Muscle layer of duodenum (tissue), 2 donors: Measurements from ENCODE around the gene KATNAL2.
A peak's percentile ranks its signal among the peaks of the same experiment; 100 is the strongest.

Experiments
- H3K27ac ChIP-seq: one replicate; pipeline ENCODE4 v1.7.0; 2013; ENCODE audit warnings: mild to moderate bottlenecking, low read length
- H3K27me3 ChIP-seq: one replicate; pipeline ENCODE4 v1.7.0; 2013; ENCODE audit warnings: low read depth, mild to moderate bottlenecking, control low read depth, low read length
- H3K36me3 ChIP-seq, 2 donors: one replicate each; pipeline ENCODE4 v1.7.0; 2013; ENCODE audit warnings: low read length in 2 of 2, control low read depth in 1 of 2, mild to moderate bottlenecking in 1 of 2; ENCODE audit not compliant: insufficient read depth in 2 of 2, control insufficient read depth in 1 of 2
- H3K4me1 ChIP-seq, 2 donors: one replicate each; pipeline ENCODE4 v1.7.0; 2013; ENCODE audit warnings: low read length in 2 of 2, mild to moderate bottlenecking in 2 of 2, control low read depth in 1 of 2, moderate library complexity in 1 of 2; ENCODE audit not compliant: insufficient read depth in 2 of 2, control insufficient read depth in 1 of 2
- H3K4me3 ChIP-seq, 2 donors: one replicate each; pipeline ENCODE4 v1.7.0; 2013; ENCODE audit warnings: low read length in 2 of 2, low read depth in 1 of 2, mild to moderate bottlenecking in 1 of 2
- H3K9me3 ChIP-seq, 2 donors: one replicate each; pipeline ENCODE4 v1.7.0; 2013; ENCODE audit warnings: low read length in 2 of 2, control low read depth in 1 of 2, mild to moderate bottlenecking in 1 of 2; ENCODE audit not compliant: control insufficient read depth in 1 of 2
- donor health status: healthy.

KATNAL2 gene

DNA sequence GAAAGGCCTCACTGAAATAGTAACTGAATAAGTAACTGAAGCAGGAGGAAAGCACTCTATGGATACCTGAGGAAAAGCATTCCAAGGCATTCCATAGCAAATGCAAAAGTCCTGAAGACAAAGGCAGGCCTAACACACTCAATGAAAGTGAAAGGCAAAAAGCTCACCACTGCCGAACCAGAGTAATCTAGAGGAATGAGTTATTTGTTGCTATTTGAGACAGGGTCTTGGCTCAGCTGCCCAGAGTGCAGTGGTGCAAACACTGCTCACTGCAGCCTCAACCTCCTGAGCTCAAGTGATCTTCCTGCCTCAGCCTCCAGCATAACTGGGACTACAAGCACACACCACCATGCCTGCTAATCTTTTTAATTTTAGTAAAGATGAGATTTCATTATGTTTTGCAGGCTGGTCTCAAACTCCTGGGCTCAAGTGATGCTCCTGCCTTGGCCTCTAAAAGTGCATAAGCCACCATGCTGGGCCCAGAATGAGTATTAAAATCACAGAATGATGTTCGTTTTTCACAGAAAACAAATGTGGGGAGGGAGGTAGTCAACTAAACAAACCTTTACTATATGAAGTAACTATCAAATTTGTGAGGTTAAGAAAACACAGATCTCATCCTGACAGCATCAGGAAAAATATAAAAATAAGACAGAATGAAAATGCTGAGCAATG lies 18.0 kb upstream of the KATNAL2 start:
- H3K4me1 ChIP-seq, result no peaks in the 10 kb centered on the region
- H3K9me3 ChIP-seq, result no peaks in the 10 kb centered on the region
- no peaks in the 10 kb centered on the region for H3K36me3 ChIP-seq
- no peaks in the 10 kb centered on the region for H3K27me3 ChIP-seq
- no peak overlapping the region for H3K27ac ChIP-seq
- no peak overlapping the region for H3K4me3 ChIP-seq

DNA sequence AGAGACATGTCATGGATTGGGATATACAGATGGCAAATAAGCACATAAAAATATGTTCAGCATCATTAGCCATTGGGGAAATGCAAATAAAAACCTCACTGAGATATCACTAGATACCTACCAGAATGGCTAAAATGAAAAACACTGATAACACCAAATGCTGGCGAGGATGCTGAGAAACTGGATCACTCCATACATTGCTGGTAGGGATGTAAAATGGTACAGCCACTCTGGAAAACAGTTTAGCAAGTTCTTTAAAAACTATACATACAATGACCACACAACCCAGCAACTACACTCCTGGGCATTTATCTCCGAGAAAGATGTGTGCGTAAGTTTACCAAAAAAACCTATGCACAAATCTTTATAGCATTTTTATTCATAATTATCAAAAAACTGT lies 14.0 kb upstream of the KATNAL2 start:
- H3K27me3 ChIP-seq, result no peaks in the 10 kb centered on the region
- no peaks in the 10 kb centered on the region for H3K4me1 ChIP-seq
- no peak overlapping the region for H3K4me3 ChIP-seq
- no peak overlapping the region for H3K27ac ChIP-seq
- H3K9me3 ChIP-seq, result peaks cover 0 to 2% of the 10 kb centered on the region in 2 donors
- no peaks in the 10 kb centered on the region for H3K36me3 ChIP-seq

DNA sequence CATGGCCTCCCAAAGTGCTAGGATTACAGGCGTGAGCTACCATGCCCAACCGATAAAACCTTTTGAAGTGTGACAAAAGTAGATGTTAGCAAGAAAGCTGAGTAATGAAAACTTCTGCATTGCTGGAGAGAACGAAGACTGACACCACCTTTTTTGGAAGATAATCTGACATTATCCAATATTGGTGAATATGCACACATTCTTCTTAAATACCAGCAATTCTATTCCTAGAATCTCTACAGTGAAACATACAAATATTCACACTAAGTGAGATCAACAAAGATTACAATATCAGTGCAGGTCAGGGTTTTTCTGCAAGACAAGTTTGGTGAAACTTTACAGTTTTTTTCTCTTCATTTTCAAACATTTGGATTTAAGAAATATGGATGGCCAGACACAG lies 7.9 kb upstream of the KATNAL2 start:
- peaks cover 0 to 2% of the 10 kb centered on the region in 2 donors for H3K9me3 ChIP-seq
- H3K36me3 ChIP-seq, result no peaks in the 10 kb centered on the region
- H3K4me1 ChIP-seq, result peaks cover 0 to 5% of the 10 kb centered on the region in 2 donors
- no peaks in the 10 kb centered on the region for H3K27me3 ChIP-seq
- no peak overlapping the region for H3K4me3 ChIP-seq
- no peak overlapping the region for H3K27ac ChIP-seq

DNA sequence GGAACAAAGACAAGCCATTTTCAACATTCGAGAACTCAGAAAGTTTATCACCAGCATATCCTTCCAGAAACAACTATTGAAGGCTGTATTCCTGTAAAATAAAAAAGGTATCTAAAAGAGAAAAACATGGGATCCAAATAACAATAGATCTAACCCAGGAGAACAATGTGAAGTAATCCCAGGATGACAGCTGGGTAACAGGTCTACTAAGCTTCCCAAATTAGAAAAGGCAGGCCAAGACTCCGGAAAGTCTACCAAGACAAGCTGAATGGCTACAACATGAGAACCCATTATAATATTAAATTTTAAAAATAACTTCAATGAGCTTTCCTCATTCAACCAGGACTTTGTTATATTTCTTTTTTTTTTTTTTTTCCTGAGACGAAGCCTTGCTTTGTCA lies 6.5 kb upstream of the KATNAL2 start:
- Histone ChIP-seq H3K36me3 (no peaks in the 10 kb centered on the region), H3K27me3 (no peaks in the 10 kb centered on the region), H3K27ac (no peak overlapping the region), H3K4me3 (no peak overlapping the region), H3K4me1 (peaks cover 0 to 15% of the 10 kb centered on the region in 2 donors), H3K9me3 (peaks cover 0 to 2% of the 10 kb centered on the region in 2 donors)

DNA sequence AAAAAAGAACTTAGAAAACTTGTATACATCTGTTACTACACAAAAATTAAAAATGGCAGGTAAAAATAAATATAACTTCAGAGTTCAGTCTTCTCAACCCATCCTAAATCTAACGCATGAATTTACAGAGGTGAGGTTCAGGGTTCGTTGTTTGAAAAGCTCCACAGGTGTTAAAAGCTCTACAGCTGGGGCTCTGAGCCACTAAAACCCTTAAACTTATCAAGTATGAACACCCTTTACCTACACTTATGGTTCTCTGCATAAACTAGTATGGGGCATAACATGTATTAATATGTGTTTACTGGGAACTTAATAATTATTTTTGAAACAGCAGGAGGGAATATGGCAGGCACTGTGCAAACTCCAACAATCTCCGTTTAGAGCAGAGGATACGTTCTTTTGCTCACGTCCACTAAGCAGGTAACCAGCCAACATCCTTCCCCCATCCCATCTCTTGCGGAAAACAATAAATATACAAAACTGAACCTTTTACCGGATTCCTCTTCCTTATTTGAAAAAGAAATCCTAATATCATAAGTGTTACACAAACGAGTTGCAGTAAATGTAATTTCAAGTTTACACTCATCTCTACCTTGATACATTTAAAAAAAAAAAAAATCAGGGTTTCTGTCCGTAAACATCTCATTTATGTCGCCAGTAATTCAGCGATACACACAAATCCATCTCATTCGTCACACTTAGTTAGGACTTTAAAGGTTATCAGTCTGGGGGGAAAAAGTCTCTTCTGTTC lies 1.4 kb upstream of the KATNAL2 start:
- Histone ChIP-seq H3K27ac (peak overlapping the region; percentile 67), H3K4me1 (peaks cover 0 to 20% of the 10 kb centered on the region in 2 donors)

DNA sequence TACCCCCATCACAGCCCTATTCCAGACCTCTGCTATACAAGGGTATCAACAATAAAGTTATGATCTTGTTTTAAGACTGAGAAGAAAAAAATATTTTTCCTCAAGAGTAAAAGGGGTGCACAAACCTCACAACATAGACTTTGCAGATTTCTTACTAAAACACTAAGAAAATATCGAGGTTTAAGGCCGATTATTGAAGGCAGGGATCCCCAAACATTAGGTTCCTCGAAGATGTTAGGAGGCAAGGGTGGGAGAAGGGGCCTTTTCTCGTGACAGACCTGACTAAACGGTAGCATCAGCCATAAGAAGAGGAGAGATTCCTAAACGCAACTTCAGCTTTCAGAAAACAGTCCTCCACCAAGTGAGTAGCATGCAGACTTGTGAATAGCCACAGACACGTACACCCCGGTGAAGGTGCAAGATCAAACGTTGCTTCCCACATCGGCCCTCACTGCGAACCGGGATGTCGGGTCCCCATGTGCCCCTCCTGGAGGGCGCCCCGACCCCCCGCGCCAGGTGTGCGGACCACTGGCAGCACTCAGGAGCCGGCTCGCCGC lies 773 bp upstream of the KATNAL2 start:
- H3K9me3 ChIP-seq, result no peaks in the 10 kb centered on the region
- no peaks in the 10 kb centered on the region for H3K36me3 ChIP-seq
- H3K4me3 ChIP-seq, result peak overlapping the region; percentile 72 to 94
- peak overlapping the region; percentile 67 for H3K27ac ChIP-seq
- H3K27me3 ChIP-seq, result no peaks in the 10 kb centered on the region
- peaks cover 0 to 20% of the 10 kb centered on the region in 2 donors for H3K4me1 ChIP-seq

More for the DNA sequence above, 1.4 kb upstream of the KATNAL2 start:
- H3K4me3 ChIP-seq, result peak overlapping the region; percentile 72 to 94
- no peaks in the 10 kb centered on the region for H3K9me3 ChIP-seq
- H3K27me3 ChIP-seq, result no peaks in the 10 kb centered on the region
- H3K36me3 ChIP-seq, result no peaks in the 10 kb centered on the region

DNA sequence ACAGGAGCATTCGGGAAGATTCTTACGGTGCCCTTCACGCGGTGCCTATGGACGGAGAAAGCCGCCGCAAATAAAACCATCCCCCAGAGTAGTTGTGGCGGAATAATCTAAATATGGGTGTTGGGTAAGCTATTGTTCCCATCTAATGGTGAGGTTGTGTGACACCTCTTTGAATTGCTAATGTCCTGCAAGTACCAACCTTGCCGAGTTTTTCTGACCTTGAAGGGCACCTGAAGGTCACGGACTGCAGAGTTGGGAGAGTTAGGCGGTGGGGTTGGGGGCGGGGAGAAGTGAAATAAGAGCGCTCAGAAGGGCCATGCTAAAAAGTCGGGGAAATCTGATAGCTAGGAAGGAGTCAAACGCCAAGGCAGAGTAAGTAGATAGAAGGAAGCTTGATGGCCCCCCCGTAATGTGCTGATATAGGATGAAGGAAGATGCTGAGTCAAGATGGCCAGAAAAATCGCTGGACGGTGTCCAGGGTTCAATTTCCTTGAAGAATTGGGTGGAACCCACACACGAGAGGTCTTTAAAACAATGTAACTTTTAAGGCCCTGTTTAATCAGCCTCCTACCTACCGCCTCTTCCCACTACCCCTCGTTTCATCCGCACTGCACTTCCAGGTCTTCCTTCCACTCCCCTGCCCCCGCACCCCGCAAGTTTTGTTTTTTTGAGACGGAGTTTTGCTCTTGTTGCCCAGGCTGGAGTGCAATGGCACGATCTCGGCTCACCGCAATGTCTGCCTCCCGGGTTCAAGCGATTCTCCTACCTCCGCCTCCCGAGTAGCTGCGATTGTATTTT lies 600 bp downstream of the KATNAL2 start:
- Histone ChIP-seq H3K4me3 (peak overlapping the region; percentile 72 to 87), H3K4me1 (peaks cover 0 to 20% of the 10 kb centered on the region in 2 donors), H3K27ac (peak overlapping the region; percentile 76), H3K36me3 (no peaks in the 10 kb centered on the region), H3K27me3 (no peaks in the 10 kb centered on the region), H3K9me3 (no peaks in the 10 kb centered on the region)

DNA sequence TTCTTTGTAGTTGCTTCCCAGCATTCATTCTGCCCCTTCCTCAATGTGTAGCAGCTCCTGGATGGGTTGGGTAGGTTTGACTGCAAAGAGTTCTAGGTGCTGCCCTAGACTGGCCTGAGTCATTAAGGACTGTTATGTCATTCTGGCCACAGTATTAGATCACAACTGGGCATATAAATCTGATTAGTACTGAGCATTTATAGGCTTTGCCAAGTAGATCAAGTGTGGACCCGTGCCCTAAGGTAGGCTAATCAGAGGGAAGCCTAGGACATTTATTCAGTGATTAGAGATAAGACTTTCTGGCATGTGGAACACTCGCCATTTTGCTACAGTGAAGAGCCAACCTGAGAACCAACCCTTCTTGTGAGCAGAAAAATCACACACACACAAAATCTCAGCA lies 2.7 kb downstream of the KATNAL2 start:
- no peaks in the 10 kb centered on the region for H3K27me3 ChIP-seq
- H3K9me3 ChIP-seq, result no peaks in the 10 kb centered on the region
- no peaks in the 10 kb centered on the region for H3K36me3 ChIP-seq
- H3K4me1 ChIP-seq, result peaks cover 0 to 12% of the 10 kb centered on the region in 2 donors
- H3K4me3 ChIP-seq, result no peak overlapping the region
- no peak overlapping the region for H3K27ac ChIP-seq

DNA sequence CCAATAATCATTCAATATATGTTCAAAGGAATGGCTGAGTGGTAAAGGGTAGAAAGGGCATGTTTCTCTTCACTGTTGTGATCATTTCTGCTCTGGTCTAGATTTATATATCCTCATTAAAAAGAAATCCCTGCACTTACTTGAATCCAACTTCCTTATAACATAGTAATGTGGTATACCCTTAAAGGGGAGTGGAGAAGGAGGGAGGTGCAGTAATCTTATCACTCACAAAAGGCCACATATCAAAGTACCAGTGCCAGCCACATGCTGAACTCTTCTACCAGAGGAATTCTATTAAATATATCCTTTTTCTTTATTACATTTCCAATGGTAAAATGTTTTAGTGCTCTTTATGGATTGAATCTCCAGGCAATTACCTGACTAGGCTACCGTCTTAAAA lies 3.3 kb downstream of the KATNAL2 start:
- Histone ChIP-seq H3K4me3 (no peak overlapping the region), H3K27me3 (no peaks in the 10 kb centered on the region), H3K4me1 (peaks cover 0 to 7% of the 10 kb centered on the region in 2 donors), H3K36me3 (no peaks in the 10 kb centered on the region), H3K9me3 (no peaks in the 10 kb centered on the region), H3K27ac (no peak overlapping the region)

DNA sequence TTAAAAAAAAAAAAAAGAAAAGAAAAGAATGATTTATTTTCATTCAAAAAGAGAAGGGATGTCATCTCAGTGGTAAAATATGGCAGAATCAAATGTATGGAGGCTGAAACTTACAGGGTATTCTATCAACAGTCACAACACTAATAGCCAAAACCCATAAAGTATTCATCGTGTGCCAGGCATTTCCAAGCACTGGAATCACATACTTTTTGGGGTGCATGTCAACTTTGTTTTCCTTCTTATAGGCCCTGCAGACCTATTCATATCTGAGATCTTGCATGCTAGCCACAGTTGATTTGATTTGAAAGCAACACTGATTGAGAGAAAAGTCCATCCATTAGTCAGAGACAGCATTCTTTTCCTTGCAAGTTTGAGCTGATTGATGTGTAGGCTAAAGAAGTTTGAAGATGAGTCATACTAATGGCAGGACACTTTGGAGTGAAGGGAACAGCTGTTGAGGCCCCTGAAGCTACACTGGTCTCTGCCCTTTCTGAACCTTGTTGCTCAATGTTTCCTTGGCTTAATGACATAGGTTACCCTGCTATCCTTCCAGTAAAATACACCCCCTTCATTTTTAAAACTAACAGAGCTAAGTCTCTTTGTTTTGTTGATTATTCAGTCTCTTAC lies 22.0 kb downstream of the KATNAL2 start:
- Histone ChIP-seq H3K27ac (no peak overlapping the region), H3K4me1 (peaks cover 0 to 4% of the 10 kb centered on the region in 2 donors), H3K9me3 (no peaks in the 10 kb centered on the region), H3K36me3 (no peaks in the 10 kb centered on the region), H3K4me3 (no peak overlapping the region), H3K27me3 (no peaks in the 10 kb centered on the region)
